ENCODE results near the gene TCFL5.

TCFL5 gene

DNA sequence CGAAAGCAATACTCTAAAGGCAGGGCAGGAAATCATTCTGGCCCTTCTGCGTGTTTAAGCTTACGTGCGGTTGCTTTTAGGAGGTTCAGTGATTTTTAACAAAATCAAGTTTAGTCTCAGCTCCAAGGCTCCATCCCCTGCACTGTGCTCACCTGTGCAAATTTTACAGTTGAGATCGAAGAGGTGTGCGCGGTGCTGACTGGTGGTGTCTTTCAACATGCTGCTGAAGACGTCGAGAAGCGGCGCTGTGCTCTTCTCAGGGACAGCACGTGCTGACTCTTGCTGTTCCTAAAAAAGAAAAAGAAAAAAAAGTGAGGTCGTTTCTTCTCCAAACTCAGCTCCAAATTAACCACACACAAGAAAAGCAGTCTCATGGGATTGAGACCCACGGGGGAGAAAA, 32.6 kb upstream of the TCFL5 start:
- DNase-seq, result no peak

DNA sequence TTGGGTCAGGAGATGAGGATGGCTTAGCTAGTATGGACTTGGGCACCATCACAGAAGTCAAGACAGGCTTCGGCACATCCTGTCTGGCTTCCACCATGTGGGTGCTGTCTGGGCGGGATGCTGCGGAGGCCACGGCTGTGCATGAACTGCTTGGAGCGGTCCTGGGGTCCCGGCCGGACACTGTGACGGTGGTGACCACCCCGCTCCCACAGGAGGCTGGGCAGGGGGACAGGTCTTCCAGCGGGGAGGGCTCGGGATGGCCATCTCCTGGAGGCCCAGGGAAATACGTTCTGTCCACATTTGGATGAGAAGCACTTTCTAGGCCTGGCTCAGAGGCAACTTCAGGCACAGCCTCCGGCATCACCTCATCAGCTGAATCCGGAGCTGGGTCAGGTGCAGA, 32.1 kb upstream of the TCFL5 start:
- no peak for DNase-seq

DNA sequence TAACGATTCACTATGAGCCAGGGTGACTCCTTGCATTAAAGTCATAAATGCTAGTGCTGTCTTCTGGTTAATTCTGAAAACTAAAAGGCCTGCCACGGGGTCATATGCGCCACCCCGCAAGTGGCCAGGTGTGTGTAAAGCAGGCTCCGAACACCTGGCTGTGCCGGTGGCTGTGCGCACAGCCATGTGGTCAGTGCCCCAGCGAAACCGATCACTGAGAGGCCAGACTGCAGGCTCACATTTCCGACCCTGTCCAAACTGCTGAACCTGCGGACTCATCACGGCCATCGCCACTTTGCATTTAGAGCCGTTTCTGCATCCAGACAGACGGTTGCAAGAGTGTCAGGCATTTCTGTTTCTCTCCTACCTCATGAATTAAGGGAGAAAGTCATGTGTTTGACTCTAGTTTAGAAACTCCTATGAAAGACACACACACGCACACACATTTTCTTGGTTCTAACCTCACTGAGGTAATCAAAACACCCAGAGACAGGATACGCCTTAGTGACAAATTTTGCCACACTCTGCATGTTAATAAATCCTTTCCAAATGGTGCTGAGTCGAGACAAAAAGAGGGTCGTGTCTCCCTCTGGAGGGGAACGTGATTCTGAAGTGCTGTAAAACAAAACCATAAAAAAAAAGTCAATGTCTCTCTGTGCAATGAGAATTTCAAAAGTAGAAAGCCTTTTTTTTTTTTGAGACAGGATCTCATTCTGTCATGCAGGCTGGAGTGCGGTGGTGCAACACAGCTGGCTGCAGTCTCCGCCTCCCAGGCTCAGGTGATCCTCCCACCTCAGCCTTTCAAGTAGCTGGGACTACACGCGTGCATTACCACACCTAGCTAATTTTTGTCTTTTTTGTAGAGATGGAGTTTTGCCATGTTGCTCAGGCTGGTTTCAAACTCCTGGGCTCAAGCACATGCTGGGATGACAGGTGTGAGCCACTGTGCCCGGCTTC, 31.0 kb upstream of the TCFL5 start:
- no peak for DNase-seq

DNA sequence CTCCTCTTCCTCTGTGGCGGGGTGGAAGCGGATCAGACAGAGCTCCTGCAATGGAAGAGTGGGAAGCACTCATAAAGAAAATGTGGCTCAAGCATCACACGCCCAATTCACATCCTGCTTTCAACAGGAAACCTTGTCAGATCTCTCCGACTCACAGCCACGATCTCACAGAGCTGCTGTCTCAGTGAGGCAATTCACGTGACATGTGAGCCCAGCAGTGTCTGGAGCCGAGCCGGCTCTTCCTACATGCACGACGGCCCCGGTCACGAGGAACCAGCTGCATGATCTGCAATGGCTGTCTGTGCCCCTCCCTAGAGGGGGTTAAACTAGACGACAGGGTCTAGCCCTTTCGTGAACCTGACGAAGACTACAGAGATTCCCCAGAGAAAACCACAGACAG, 29.5 kb upstream of the TCFL5 start:
- DNase-seq, result peak; percentile 40

DNA sequence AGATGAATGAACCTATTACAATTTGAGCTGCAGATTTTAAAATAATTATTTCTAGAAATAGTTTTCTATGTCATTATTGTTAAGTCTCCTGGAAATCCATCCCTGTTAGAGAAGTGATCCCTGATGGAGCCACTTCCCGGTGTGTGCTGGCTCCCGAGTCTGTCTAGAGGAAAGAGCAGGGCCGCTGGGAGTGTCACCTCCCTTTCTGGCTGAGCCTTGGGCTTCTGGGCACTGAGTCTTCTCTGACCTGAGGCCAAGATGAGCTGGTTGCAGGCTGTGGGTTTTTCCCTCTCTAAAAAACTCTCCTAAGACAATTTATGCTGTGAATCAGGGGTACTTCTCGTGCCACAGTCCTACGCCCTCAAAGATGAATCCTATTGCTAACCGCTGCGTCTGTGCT, 28.8 kb upstream of the TCFL5 start:
- DNase-seq, result no peak

DNA sequence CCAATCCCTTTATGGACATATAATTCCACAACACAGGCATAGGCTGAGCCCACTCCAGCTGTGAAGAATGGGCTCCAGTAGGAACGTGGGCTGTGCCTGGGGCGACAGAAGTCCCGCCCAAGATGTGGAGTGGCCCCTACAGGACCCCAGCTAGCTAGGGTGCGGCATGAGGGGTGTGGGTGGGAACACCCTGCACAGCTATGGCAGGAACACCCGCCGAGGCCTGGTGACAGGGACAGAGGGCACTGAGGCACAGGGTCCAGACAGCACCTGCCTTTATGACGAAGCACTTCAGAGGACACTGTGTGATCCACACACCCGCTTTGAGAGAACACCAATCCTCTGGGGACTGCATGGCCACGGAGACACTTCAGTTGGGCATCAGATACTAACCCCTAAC, 28.2 kb upstream of the TCFL5 start:
- DNase-seq, result no peak

DNA sequence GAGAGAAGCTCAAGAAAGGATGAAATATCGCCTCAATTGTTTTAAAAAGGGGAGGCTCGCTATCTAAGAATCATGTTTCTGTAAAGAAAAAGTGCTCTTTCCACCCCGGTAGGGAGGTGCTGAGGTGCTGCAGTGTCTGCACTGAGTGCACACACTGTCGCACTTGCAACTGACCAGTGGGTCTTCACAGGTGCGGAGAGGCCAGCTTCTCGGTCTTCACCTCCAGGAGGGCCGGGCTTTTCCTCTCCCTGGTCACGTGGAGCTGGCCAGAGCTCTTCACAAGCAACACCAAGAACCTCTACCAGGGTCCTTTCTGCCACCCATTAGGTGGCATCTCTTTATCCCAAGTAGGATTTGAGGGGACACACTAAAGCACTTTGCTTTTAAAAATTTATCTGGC, 27.8 kb upstream of the TCFL5 start:
- DNase-seq, result no peak

DNA sequence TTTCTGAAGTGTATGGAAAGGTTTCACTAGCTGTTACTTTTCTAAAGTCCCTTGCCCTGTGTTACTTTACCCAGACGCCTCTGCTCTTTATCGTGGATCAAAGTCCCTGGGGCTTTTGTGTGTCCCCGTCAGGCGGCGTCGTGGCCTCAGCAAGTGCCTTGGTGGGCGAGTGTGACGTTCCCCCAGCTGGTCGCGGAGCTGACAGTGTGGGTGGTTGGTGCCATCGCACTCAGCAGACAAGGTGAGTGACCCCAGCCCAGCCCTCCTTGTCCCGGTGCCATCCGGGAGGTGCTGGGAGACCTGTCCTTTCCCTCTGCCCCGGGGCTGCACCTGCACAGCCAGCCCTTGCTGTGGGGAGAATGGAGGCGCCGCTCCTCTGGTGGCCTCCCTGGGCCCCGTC, 27.3 kb upstream of the TCFL5 start:
- DNase-seq, result no peak

DNA sequence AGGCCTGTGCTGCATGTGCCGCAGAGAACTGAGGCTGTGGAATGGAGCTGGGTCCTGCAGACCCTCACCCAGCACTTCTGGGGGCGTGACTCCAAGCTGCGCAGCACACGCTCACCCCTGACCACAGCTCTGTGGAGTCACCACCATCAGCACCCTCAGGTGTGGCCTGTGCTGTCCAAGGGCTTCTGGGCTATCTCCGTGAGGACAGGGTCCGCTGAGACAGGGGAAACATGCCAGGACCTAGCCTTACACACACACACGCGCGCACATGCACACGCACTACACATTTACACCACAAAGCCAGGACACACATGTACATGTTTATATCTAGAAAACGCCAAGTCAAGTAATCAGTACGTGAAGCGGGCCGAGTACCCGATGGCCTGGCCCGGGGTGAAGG, 26.8 kb upstream of the TCFL5 start:
- no peak for DNase-seq

DNA sequence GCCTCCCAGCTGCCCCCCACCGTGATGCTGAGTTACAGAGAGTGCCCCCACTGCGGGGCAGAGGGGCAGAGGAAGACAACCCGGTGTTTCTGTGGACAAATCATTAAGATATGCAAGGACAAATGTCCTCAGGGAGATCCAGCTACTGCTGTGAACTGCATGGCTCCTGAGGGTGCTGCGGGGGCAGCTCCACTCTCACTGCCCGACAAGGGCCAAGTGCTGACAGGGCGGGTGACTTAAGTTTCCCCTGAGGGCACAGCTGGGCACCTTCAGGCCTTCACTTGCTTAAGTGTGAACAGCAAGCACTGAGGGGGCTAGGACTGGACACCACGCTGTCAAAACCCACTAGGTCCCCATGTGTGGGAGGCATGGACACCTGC, 26.2 kb upstream of the TCFL5 start:
- DNase-seq, result no peak

DNA sequence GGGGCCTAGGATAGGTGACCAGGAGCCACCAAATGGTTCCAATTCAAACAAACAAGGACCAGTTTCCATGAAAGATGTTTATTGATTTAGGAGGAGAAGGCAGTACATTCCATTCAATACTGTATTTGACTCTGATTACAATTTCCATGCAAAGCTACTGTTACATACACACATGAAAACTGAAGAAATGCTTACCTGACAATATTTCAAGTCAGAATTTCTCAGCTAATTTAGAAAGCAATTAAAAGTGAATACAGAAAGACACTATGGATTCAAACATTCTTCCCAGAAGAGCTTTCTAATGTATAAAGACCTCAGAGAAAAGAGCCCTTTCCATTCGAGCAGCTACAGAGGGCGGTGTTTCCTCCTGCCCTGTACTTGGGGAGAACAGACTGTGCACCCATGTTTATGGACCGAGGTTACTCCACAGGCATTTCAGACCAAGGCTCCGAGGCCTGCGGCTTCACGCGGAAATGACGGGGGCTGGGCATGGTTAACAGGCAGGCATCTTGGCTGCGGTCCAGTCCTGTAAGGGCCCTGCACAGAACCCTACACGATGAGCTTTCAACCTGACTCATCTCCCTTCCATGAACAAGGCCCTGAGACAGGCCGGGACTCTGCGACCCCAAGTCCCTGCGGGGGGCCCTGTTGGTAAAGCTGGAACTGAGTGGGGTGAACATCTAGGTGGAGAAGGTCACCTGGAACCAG, 25.7 kb upstream of the TCFL5 start:
- peak; percentile 47 for DNase-seq

DNA sequence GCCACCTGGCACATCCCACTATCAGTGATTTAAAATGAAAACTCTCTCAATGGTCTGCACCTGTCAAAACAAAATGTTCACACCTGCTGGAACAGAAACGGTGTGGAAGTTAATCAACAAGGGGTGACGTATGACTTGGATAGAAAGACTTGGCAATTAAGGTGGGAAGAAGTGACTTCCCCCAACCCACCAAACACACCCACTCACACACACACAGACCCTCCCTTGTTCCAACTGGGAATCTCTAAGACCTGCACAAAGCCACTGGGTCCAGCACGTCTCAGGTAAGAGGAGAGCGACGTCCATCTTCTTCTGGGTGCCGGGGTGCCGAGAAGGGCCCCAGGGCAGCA, 25.1 kb upstream of the TCFL5 start:
- DNase-seq, result no peak

DNA sequence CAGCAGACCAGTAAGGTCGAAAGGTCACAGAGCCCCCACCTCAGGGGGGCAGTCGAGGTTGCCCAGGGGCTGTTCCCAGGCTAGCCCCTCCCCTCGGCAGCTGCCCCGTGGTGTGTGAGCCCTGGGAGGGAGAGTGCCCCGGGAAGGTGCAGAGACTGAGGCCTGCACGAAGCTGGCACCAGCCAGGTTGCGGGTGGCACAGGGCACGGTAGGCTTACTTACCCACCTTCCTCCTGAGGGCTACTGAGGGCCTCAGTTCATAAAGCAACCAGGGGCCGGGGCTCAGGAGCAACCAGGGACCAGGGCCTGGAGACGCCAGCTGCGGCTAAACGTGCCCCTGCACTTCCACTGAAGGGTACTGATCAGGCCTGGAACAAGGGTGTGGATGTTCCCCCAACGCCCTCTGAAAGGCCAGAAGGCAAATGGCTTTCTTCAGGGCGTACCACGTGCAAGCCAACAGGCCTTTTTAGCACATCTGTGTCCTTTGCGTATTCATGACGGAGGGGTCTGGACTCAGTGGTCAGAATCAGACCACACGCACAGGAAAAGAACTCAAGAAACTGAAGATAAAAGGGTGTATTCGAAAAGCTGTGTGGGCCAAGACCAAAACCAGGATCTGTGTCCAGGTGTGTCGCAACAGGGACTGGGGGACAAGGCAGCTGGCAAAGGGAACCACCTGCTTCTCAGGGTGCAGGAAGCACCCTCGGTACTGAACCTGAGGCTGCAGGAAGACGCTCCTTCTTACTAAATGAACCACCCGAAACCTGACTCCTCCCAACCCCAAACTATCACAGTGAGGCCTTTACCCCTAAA, 24.5 kb upstream of the TCFL5 start:
- DNase-seq, result no peak

DNA sequence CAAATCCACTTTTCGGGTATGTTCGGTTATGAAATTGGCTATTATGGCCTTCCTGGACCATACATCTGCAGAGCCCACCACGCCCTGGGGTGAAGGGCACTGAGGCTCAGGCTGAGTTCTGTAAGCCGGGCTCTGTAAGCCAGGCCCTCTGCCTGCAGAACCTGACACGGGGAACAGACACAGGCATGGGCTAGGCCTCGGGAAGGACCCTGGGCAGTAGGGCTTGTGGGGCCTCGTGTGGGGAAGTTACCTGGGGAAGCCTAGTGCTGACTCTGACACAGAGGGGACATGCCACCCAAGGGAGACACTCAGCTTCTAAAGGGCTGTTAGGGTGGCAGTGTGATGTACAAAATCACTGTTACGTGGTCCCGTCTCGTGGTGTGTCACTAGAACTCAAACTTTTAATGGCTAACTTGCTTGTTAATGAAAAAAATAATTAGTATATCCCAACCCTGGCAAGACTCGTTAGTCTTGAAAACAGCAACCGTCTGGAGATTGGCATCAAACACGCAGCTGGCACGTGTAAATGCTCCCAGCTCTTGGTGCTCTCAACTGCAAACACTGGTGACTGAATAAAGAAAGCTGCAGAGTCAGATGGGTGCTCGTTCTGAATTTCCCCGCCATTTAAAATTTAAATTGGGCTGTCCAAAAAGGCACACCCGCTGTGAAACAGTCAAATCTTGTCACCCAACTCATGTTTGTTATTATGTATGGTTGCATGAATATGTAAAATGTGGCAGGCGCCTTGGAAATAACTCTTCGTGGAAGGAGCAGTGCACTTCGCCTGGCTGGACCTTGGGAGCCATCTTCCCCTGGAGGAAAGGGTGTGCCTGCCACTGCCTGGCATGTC, 23.6 kb upstream of the TCFL5 start:
- no peak for DNase-seq

DNA sequence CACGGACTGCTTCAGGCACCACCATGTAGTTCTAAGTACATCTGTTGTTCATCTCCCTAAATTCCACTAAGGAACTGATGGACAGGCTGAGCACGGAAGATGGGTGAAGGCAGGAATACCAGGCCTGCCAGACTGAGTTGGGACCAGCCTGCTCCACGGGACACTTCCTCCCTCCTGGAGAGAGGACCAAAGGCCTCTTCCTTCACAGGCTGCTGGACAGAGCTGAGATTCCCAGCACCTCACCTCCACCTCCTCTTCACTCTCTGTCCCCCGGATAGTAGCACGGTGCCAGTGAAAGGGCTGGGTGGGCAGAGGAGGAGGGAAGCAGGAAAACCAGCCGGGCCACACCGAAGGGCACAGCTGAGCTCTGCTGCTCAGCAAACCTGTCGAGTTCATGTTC, 22.9 kb upstream of the TCFL5 start:
- no peak for DNase-seq

DNA sequence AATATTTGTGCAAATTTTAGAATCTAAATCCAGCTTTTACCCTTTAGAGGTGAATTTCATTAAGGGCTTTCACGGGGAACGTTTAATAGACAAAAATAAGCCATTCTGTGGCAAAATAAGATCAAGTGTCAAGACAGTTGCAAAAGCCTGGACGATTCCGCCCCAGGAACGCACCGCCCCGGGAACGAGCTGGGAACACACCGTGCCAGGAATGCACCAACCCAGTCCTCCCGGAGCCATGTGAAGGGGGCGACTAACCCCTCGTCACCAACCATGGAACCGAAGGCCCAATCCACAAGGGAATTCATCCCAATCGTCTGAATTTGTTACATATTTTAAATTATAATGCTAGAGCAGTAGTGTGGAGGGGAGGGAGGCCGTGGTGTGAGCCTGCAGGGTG, 20.8 kb upstream of the TCFL5 start:
- no peak for DNase-seq

DNA sequence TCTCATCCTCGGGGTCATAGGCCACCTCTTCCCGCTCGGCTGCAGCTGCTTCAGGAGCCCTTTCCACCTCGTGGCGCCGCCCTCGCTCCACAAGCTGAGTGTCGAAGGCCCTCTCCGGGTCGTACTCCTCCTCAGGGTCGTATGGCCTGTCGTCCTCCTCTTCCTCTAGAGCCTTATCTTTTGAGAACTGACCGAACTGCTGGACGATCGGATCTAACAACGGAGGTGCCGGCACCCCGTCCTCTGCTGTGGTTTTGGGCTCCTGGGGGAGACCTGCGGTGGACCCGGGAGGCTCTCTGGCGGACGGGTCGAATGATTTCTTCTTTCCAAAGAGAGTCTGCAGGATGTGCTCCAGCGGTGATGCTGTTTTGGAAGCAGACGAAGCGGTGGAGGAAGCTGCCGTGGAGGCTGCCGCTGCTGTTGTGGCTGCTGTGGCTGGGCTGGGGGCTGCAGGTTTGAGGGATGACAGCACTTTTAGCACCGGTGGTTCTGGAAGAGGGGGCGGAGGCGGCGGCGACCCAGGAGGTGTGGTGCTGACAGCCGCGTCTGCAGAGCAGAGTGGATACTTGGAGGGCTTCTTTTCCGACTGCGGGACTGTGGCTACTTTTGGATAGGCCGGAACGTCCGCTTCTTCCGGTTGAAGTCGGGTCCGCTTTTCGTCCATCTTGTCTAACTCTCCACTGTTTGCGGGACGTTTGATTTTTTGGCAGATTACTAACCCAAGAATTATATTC, 20.2 kb upstream of the TCFL5 start:
- DNase-seq, result no peak

DNA sequence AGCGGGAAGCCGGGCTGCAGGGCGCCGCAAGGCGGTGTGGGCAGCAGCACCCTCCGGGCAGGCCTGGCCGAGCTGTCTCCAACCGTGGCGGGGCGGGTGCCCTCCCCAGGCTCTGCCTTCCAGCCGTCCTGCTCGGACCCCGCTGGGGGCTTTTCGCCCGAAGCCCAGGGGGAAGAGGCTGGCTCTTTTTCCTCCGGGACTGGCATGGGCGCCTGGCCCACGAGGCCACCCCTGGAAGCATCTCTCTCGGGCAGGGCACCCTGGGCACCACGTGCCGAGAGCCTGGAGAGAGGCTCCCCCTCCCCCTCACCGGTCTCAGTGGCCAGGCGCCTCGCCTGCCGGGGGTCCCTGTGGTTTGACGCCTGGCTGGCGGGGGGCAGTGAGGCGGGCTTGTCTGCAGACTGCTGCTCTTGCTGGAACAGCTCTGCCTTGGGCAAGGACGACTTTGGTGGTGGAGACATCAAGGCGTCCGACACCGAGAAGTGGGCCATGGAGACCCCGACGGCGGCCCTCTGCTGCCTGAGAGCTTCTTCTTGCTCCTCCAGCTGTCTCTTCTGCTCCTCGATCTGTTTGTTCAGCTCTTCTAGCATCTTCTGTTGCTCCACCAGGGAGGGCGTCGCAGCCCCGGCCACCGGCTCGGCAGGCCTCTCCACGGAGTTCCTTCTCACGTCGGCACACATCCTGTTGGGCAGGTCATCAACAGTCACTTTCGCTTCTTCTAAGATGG, 19.5 kb upstream of the TCFL5 start:
- no peak for DNase-seq

DNA sequence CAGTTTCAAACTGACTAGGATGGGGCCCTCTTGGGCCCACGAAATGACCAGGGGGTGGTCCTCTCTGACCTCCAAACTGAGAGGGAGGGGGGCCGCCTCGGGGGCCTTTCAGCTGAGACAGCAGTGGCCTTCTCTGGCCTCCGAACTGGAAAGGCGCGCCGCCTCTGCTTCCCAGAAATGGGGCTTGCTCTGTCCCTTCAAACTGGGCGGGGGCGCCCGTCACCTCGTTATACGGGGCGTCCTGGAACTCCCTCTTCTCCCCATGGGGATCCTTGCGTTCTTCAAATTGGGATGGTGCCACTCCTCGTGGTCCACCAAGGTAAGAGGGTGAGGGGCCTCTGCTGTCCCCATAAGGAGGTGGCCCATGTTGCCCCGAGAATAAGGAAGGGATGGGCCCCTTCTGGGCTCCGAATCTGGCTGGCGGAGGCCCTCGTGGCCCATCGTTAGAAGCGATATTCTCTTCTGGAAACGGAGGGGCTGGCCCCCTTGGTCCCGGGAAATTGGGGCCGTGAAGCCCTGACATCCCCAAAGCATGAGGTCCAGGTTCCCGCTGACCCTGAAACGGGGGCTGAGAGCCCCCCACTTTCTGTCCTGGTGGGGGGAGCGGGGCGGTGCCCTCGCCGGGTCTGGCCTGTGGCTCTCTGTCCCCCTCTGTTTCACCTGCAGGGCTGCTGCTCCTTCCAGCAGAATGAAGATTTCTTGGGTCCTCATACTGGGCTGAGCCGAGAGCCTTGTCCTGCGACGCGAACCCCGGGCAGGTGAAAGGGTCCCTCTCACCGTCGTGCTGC, 18.7 kb upstream of the TCFL5 start:
- no peak for DNase-seq
